Measurements from ENCODE around the gene HABP2. TPM values are rescaled to one million over a fixed set of nuclear protein-coding genes. Genes with fewer than 3 reads are reported as not detected.

HABP2 gene
- total RNA-seq, 4 donors from 2014 or later: 0.72 TPM; not detected in 3

DNA sequence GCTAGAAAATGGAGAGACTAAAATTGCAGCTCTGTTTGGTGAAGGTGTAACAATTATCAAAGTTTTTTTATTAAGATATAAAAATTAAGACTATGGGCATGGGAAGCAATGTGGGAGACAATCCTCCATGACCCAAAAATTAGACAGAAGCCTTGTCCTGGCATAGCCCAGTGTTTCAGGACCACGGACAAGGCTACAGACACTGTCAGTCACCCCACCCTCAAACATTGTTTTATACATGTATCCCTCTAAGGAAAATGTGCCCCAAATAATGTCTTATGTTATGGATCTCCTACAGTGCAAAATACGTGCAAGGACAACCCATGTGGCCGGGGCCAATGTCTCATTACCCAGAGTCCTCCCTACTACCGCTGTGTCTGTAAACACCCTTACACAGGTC, 24.0 kb downstream of the HABP2 start:
- no peaks in the 10 kb centered on the region for H3K9me3 ChIP-seq
- no peaks in the 10 kb centered on the region for H3K36me3 ChIP-seq
- no peak overlapping the region for H3K27ac ChIP-seq
- no peak for DNase-seq (ENCODE audit: low spot score in 2 of 2)
- no peak overlapping the region for H3K4me3 ChIP-seq
- TF ChIP-seq EP300 (IDR thresholded peaks at IDR 0.05) (no peak), POLR2A (IDR thresholded peaks at IDR 0.05) (no peak), POLR2AphosphoS5 (IDR thresholded peaks at IDR 0.05) (no peak)
- TF ChIP-seq, protein P1, sequence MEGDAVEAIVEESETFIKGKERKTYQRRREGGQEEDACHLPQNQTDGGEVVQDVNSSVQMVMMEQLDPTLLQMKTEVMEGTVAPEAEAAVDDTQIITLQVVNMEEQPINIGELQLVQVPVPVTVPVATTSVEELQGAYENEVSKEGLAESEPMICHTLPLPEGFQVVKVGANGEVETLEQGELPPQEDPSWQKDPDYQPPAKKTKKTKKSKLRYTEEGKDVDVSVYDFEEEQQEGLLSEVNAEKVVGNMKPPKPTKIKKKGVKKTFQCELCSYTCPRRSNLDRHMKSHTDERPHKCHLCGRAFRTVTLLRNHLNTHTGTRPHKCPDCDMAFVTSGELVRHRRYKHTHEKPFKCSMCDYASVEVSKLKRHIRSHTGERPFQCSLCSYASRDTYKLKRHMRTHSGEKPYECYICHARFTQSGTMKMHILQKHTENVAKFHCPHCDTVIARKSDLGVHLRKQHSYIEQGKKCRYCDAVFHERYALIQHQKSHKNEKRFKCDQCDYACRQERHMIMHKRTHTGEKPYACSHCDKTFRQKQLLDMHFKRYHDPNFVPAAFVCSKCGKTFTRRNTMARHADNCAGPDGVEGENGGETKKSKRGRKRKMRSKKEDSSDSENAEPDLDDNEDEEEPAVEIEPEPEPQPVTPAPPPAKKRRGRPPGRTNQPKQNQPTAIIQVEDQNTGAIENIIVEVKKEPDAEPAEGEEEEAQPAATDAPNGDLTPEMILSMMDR (IDR thresholded peaks at IDR 0.05): no peak
- no peaks in the 10 kb centered on the region for H3K4me1 ChIP-seq
- WGBS: 65% methylated on average over 4 of the region's 4 CpGs
- peaks cover 2% of the 10 kb centered on the region for H3K27me3 ChIP-seq

DNA sequence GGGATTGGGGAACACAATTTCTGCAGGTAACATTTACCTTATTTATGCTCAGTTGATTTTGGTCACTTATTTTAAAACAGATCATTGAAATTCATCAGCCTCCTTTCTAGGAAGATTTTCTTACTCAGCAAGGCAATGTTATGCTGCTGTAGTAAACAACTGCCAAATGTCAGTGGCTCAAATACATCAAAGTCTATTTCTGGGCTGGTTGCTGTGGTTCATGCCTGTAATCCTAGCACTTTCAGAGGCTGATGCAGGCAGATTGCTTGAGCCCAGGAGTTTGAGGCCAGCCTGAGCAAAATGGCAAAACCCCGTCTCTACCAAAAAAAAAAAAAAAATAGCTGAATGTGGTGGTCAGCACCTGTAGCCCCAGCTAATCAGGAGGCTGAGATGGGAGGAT, 25.9 kb downstream of the HABP2 start:
- WGBS: 88% methylated on average over 1 of the region's 1 CpG
- Histone ChIP-seq H3K36me3 (no peaks in the 10 kb centered on the region), H3K9me3 (no peaks in the 10 kb centered on the region), H3K27me3 (peaks cover 2% of the 10 kb centered on the region), H3K27ac (no peak overlapping the region), H3K4me1 (no peaks in the 10 kb centered on the region), H3K4me3 (no peak overlapping the region)
- TF ChIP-seq, protein P1 (IDR thresholded peaks at IDR 0.05): no peak
- TF ChIP-seq POLR2A (IDR thresholded peaks at IDR 0.05) (no peak), POLR2AphosphoS5 (IDR thresholded peaks at IDR 0.05) (no peak), EP300 (IDR thresholded peaks at IDR 0.05) (no peak)
- DNase-seq (ENCODE audit: low spot score in 2 of 2): no peak

DNA sequence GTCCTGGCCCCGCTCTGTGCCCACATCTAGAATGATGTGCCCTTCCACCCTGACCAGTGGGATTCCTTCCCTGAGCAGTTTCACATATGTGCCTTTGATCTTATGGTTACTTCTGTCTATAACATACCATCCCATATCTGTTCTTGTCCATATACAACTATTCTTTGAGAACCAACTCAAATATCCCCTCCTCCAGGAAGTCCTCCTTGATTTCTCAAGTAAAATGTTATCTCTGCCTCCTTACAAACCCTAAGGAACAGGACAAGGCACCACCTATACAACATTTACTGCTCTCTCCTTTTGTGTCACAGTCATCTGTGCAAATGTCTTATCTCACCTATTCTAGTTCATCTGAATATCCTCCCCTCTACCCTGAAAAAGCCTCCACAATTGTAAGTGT, 28.2 kb downstream of the HABP2 start:
- no peaks in the 10 kb centered on the region for H3K36me3 ChIP-seq
- no peak overlapping the region for H3K27ac ChIP-seq
- H3K9me3 ChIP-seq: no peaks in the 10 kb centered on the region
- no peak overlapping the region for H3K4me3 ChIP-seq
- H3K27me3 ChIP-seq: peaks cover 2% of the 10 kb centered on the region
- H3K4me1 ChIP-seq: no peaks in the 10 kb centered on the region
- DNase-seq (ENCODE audit: low spot score in 2 of 2): no peak
- 67% methylated on average over 1 of the region's 1 CpG for WGBS
- no peak for TF ChIP-seq POLR2AphosphoS5 (IDR thresholded peaks at IDR 0.05)
- TF ChIP-seq POLR2A (IDR thresholded peaks at IDR 0.05): no peak
- TF ChIP-seq, protein P1 (IDR thresholded peaks at IDR 0.05): no peak
- no peak for TF ChIP-seq EP300 (IDR thresholded peaks at IDR 0.05)

DNA sequence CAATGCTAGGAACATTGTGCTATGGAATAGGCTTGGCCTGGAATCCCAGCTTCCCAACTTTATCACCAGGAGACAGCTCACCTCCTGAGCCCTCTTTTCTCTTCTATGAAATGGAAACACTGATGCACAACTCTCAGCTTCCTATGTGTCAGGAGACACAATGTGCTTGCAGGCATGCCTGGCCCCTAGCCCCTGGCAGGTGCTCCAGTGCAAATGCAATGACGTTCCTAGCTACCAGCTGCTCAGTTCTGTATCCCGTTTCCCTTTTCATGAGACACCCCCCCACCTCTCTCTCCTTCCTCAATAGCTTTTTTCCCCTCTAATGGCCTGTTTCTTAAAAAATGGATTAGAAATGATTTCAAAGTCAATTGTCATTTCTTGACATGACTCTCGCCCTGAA, 30.7 kb downstream of the HABP2 start:
- Histone ChIP-seq H3K27ac (no peak overlapping the region), H3K27me3 (peaks cover 2% of the 10 kb centered on the region), H3K4me1 (no peaks in the 10 kb centered on the region), H3K9me3 (no peaks in the 10 kb centered on the region), H3K4me3 (no peak overlapping the region), H3K36me3 (no peaks in the 10 kb centered on the region)
- WGBS: 61% methylated on average over 3 of the region's 3 CpGs
- TF ChIP-seq POLR2A (IDR thresholded peaks at IDR 0.05) (no peak), POLR2AphosphoS5 (IDR thresholded peaks at IDR 0.05) (no peak), EP300 (IDR thresholded peaks at IDR 0.05) (no peak)
- TF ChIP-seq, protein P1 (IDR thresholded peaks at IDR 0.05): no peak
- DNase-seq (ENCODE audit: low spot score in 2 of 2): no peak

DNA sequence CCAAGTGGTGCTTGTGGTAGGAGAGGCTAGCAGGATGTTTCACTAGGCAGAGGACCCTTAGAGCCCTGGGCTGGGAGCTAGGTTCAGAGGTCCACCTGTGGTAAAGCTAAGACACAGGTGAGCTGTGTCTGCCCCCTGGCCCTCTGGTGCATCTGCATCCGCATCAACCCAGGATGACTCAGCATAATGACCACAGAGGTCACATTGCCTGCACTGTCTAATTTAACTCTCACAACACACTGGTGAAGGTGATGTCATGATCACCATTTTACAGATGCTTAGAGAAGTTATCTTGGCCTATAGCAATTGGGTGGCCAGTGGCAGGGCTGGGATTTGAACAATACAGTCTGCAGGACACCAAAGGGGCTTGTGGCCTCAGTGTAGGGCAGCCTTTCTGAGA, 33.1 kb downstream of the HABP2 start:
- Histone ChIP-seq H3K27me3 (peaks cover 2% of the 10 kb centered on the region), H3K27ac (no peak overlapping the region), H3K9me3 (no peaks in the 10 kb centered on the region), H3K4me3 (no peak overlapping the region), H3K4me1 (no peaks in the 10 kb centered on the region), H3K36me3 (no peaks in the 10 kb centered on the region)
- no CpG with 5 or more reads among the region's 1 CpG for WGBS
- DNase-seq (ENCODE audit: low spot score in 2 of 2): no peak
- TF ChIP-seq, protein P1 (IDR thresholded peaks at IDR 0.05): no peak
- no peak for TF ChIP-seq POLR2A (IDR thresholded peaks at IDR 0.05)
- TF ChIP-seq EP300 (IDR thresholded peaks at IDR 0.05): no peak
- no peak for TF ChIP-seq POLR2AphosphoS5 (IDR thresholded peaks at IDR 0.05)

All from suprapubic skin (tissue), 4 donors.